Ascending aorta (tissue), 2 donors: ENCODE measurements around the gene NLGN3. TPM values are rescaled to one million over a fixed set of nuclear protein-coding genes. Genes with fewer than 3 reads are reported as not detected.

Experiments
- DNase-seq, 2 donors: peaks; one replicate each; pipeline ENCODE4 v3.0.0-alpha.2; 2019; ENCODE audit warnings: low spot score in 2 of 2
- H3K27ac ChIP-seq, 2 donors: fragments of 200-600 bp; sonication (generic); one replicate each; pipeline ENCODE4 v1.5.1; 2016 to 2017; ENCODE audit warnings: mild to moderate bottlenecking in 1 of 2
- H3K27me3 ChIP-seq: fragments of 200-600 bp; sonication (generic); one replicate; pipeline ENCODE4 v1.5.1; 2017
- H3K36me3 ChIP-seq, 2 donors: fragments of 200-600 bp; sonication (generic); one replicate each; pipeline ENCODE4 v1.5.1; 2016
- H3K4me1 ChIP-seq, 2 donors: fragments of 200-600 bp; sonication (generic); one replicate each; pipeline ENCODE4 v1.5.1; 2016 to 2017; ENCODE audit warnings: mild to moderate bottlenecking in 1 of 2
- H3K4me3 ChIP-seq, 2 donors: fragments of 200-600 bp; sonication (generic); one replicate each; pipeline ENCODE4 v1.5.1; 2016 to 2017; ENCODE audit warnings: mild to moderate bottlenecking in 1 of 2
- H3K9me3 ChIP-seq, 2 donors: fragments of 200-600 bp; sonication (generic); one replicate each; pipeline ENCODE4 v1.5.1; 2016
- CTCF ChIP-seq, 3 experiments: fragments of 200-600 bp in 2 of 3; fragments of 450-650 bp in 1 of 3; sonication (generic) in 2 of 3; IDR thresholded peaks; one replicate each; pipeline ENCODE4 v1.5.1; 2016 to 2019; ENCODE audit warnings: antibody characterized with exemption in 3 of 3, mild to moderate bottlenecking in 1 of 3, moderate library complexity in 1 of 3
- intact Hi-C: fragments of 100-400 bp; cut with DNase I; formaldehyde crosslinking; loops from one replicate; pipeline ENCODE4 v1.15.1; 2023
- total RNA-seq: library from RNA; depleted of rRNA; stranded (reverse); fragments of >200 nt; gene quantifications from one replicate; pipeline ENCODE4 v1.1.0, GENCODE V29; 2016

NLGN3 gene
- total RNA-seq, 1 donor from 2014 or later, result 0.21 TPM

GRCh38 chrX:71118985-71119535 lies 25.6 kb upstream of the NLGN3 start:
- Histone ChIP-seq H3K27me3 (no peaks in the 10 kb centered on the region), H3K9me3 (no peaks in the 10 kb centered on the region), H3K27ac (peak overlapping the region; percentile 66 to 69), H3K36me3 (peaks cover 13 to 28% of the 10 kb centered on the region in 2 donors), H3K4me1 (peaks cover 0 to 4% of the 10 kb centered on the region in 2 donors), H3K4me3 (peak overlapping the region; percentile 61 to 62)
- DNase-seq, result no peak
- TF ChIP-seq CTCF (IDR thresholded peaks at IDR 0.05), result no peak
- intact Hi-C loops, result loop anchor here (1.0 kb wide), 2 partner anchors 23 to 51 kb away; partner anchors contain the start of gene SNX12

- H3K27ac ChIP-seq, result no peak overlapping the region
- intact Hi-C loops, result no loop called here
- no peak overlapping the region for H3K4me3 ChIP-seq
- no peaks in the 10 kb centered on the region for H3K27me3 ChIP-seq
- no peak for TF ChIP-seq CTCF (IDR thresholded peaks at IDR 0.05)
- DNase-seq, result no peak
- no peaks in the 10 kb centered on the region for H3K9me3 ChIP-seq
- H3K36me3 ChIP-seq, result peaks cover 34 to 84% of the 10 kb centered on the region in 2 donors
- H3K4me1 ChIP-seq, result no peaks in the 10 kb centered on the region
Measured at GRCh38 chrX:71128166-71128833, 16.3 kb upstream of the NLGN3 start.

DNA sequence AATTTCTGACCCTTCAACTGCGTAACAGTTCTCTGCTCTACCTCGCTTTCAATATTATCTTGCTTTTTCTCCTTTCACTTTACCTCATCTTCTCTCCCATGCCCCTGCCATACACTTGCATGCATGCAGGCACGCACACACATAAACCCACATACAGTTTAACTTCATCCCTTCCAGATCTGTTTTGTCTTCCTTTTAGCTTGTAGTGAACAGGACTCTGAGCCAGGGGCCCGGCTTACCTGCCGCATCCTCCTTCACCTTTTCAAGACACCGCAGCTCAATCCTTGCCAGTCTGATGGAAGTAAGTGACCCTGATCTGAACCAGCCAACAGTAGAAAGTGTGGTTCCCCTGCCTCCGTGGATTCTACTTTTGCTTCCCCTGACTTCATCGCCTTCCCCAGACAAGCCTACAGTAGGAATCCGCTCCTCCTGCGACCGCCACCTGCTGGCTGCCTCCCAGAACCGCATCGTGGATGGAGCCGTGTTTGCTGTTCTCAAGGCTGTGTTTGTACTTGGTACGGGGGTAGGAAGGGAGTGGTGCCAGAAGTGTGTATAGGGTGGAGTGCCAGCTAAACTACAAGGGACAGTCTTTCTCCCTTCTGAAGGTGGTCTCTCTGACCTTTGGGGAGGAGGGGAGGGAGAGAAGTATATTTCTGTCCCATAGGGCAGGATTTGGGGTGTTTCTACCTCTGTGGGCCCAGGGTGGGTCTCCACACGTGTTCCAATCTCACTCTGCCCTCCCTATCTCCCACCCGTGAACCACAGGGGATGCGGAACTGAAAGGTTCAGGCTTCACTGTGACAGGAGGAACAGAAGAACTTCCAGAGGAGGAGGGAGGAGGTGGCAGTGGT lies 15.5 kb upstream of the NLGN3 start:
- Histone ChIP-seq H3K4me1 (no peaks in the 10 kb centered on the region), H3K27me3 (no peaks in the 10 kb centered on the region), H3K9me3 (no peaks in the 10 kb centered on the region), H3K36me3 (peaks cover 26 to 82% of the 10 kb centered on the region in 2 donors), H3K27ac (no peak overlapping the region), H3K4me3 (no peak overlapping the region)
- peak in 1 of 2 donors; percentile 81 for DNase-seq
- peak in 2 of 3 experiments; percentile 56 to 61 for TF ChIP-seq CTCF (IDR thresholded peaks at IDR 0.05)
- intact Hi-C loops, result no loop called here

GRCh38 chrX:71131510-71131909 lies 13.1 kb upstream of the NLGN3 start:
- no peak for DNase-seq
- Histone ChIP-seq H3K27me3 (no peaks in the 10 kb centered on the region), H3K4me1 (no peaks in the 10 kb centered on the region), H3K27ac (no peak overlapping the region), H3K9me3 (no peaks in the 10 kb centered on the region), H3K36me3 (peaks cover 25 to 81% of the 10 kb centered on the region in 2 donors), H3K4me3 (no peak overlapping the region)
- intact Hi-C loops, result no loop called here
- TF ChIP-seq CTCF (IDR thresholded peaks at IDR 0.05), result no peak

- peaks cover 11 to 48% of the 10 kb centered on the region in 2 donors for H3K36me3 ChIP-seq
- no peak for TF ChIP-seq CTCF (IDR thresholded peaks at IDR 0.05)
- DNase-seq, result no peak
- no peaks in the 10 kb centered on the region for H3K9me3 ChIP-seq
- no peak overlapping the region for H3K4me3 ChIP-seq
- no peaks in the 10 kb centered on the region for H3K4me1 ChIP-seq
- intact Hi-C loops, result no loop called here
- H3K27me3 ChIP-seq, result no peaks in the 10 kb centered on the region
- H3K27ac ChIP-seq, result no peak overlapping the region
Measured at GRCh38 chrX:71140440-71140839, 4.2 kb upstream of the NLGN3 start.
